OCI-LY3 (cell line): ENCODE measurements around the gene PIK3C3.

Source experiments
- CTCF ChIP-seq: fragments of 200-600, 300-600 bp; sonication (generic); IDR thresholded peaks from 2 replicates; pipeline ENCODE4 v1.5.1; 2014; ENCODE audit warnings: antibody characterized with exemption, low read length, low read depth
- EZH2phosphoT487 ChIP-seq: fragments of 200-600 bp; shearing (Covaris generic); IDR thresholded peaks from 2 replicates; pipeline ENCODE4 v1.6.1; 2018; ENCODE audit warnings: antibody characterized with exemption, mixed run types, low read depth

- no peak for TF ChIP-seq CTCF
- no peak for TF ChIP-seq EZH2phosphoT487
Measured at GRCh38 chr18:42131930-42132244, 176.9 kb downstream of the PIK3C3 start.
